HG03039 (cell line): ENCODE results near the gene DLX3.

Experiments used
- ATAC-seq: cut with Tn5 transposase; IDR thresholded peaks from one replicate; pipeline ENCODE4 v1.9.1; 2021; ENCODE audit warnings: mild to moderate bottlenecking, moderate library complexity; ENCODE audit not compliant: unreplicated experiment

DLX3 gene

DNA sequence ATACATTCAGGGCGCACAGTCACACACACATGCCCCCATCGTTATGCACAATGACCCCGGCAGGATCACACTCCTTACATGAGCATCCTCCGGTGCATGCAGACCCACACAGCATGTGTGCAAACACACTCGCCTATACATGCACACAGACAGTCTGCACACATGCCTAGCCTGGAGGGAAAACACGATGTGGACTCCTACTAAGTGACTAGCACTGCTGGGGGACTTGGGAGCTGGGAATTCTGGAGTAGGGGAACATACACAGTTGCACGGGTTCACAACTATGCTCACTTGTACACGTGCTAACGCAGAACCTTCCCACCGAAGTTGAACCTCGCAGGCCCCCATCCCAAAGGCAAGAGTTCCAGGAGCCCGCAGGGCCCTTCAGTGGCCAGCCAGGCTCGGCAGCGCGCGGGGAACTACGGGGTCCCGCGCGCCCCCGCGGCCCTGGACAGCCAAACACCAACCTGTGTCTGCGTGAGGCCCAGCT is 2.0 kb downstream of the DLX3 start:
- ATAC-seq: no peak

DNA sequence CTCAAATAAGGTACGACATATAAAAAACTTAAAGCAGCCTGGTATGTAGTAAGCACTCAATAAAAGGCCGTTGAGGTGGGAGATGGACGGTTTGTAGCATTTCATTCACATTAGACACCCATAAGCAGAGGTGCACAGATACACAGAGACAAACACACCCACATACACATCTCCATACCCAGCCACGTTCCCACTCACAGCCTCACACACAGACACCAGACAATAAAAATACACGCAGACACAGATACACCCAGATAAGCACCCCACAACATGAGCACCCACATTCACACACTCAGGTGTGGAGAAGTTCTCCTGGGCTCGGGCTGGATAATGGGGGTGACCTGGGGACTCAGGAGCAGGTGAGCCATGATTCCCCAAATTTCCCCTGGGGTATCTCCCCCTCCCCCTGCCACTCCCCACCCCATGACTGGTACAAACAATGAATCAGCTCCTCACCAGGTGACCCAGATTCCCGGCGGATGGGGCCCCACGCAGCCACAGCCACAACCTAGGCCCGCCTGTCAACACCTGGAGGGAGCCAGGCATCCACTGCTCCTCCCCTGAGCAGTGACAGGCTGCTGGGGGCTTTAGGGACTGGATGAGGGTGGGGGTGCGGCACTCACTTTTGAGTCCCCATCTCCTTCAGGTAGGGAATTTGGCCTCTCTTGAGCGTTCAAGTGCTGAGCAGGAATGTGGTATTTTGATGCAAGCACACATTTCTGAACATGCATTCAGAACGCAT is 2.7 kb downstream of the DLX3 start:
- ATAC-seq: no peak

DNA sequence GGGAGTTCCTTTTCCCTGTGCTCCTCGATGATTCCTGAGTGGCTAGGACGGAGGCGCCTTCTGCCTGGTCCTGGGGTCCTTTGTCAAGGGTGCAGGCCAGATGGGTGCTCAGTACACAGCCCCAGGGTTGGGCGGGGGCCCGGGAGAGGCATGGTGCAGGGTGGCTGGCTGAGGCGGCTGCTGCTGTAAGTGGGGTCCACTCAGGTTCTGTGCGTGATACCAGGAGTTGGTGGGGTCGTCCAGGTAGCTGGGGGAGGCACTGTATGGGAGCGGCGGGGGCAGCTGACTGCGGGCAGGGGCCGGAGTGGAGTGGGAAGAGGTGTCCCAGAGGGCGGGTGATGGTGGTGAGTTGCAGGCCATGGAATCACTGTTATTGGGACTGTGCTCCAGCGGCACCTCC is 3.6 kb downstream of the DLX3 start:
- no peak for ATAC-seq

GRCh38 chr17:49990921-49991320 is 4.1 kb downstream of the DLX3 start:
- ATAC-seq: no peak

DNA sequence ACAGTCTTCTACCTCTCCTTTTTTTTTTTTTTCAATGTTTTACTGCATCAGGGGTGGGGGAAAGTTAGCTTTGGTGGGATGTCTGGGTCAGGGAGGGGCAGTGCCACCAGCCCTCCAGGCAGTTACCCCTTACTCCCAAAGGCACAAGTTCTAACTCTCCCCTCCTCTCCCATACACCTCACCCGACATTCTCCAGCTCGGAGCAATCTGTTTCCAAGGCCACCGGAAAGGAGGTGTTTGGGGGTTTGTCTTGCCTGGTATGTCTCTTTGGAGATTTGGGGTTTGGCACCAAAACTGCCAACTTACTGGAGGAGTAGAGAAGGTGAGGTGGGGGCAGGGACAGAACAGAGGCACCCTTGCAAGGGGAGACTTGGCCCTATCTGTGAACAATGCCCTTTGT is 4.7 kb downstream of the DLX3 start:
- ATAC-seq: no peak

GRCh38 chr17:49989518-49989880 is 5.5 kb downstream of the DLX3 start:
- no peak for ATAC-seq

DNA sequence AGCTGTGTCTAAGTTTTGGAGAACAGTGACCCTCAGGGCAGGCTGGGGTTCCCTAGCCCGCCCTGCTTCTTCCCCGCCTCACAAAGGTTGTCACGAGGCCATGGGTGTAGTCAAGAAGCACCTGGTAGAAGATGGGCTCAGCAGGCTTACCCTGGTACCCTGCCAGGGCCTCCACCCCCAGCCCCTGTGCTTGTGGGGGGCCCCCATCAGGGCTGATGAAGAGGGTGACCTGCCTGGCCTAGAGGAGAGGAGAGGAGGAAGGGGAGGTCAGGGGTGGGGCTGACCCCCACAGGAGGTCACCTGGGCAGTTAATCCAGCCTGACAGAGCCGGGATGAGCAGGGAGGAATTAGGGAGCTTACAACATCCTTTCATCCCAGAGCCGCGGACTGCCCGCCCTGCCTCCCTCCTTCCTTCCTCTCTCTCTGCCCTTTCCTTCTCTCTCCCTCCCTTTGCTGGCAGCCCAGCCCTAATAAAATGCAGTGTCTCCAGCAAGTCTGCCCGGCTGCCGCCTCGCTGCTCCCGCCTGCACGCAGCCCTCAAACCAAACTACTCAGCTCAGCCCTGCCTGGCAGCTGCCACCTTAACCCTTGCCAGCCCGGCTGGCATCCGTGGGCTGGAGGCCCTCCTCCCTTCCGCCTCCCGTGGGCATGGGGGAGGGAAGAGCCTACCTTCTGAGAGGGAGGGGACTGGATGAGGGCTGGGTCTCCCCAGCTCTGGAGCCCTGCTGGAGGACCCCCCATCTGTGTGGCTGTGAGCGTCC is 7.2 kb downstream of the DLX3 start:
- no peak for ATAC-seq

GRCh38 chr17:49987290-49987585 is 7.8 kb downstream of the DLX3 start:
- no peak for ATAC-seq

- ATAC-seq: no peak
Measured at GRCh38 chr17:49986396-49987289, 8.4 kb downstream of the DLX3 start.

DNA sequence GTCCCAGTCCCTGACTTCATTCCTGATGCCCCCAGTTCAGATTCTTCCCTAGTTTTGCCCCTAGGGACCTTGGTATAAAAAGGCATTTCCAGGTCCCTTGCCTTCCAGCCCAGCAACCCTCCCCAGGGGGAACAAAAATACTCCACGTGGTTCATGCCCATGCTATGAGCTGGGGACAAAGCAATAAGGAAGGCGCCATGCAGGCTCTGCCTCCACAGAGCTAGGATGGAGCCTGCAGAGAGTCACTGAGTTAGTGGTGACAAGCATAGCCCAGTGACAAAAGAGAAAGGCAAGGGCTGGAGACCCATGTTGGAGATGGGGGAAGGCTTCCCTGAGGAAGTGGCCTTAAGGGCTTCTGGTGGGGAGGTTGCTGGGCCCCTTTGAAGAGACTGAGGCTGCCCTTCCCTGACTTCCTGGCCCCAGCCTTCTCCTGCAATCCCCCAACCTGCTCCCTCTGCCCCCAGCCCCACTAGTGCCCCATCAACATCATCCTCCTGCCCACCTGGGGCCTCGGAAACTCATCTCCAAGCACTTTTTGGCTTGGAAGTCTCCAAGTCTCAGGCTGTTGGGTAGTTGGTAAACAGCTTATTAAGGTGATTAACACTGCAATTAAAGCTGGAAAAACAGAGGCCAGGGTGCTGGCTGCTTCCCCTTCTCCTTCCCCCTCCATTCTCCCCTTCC is 9.6 kb downstream of the DLX3 start:
- ATAC-seq: no peak

GRCh38 chr17:49984776-49985175 is 10.2 kb downstream of the DLX3 start:
- ATAC-seq: no peak

DNA sequence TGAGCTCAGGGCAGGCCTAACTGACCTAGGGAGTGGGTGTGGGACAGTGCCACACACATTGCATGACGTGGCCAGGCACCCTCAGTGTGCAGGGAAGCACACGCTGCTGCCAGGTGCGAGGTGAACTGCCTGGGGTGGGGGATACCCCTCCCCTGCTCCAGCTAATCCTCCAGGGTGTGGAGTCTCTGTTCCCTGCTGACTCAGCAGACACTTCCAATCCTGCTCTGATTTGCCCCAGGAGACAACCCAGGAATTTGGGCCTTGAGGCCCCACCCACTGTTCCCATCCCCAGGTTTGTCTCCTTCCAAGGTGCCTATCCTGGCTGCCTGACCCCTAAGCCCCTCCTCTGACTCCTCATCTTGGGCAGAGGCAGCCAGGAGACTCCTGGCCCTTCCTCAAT is 10.7 kb downstream of the DLX3 start:
- no peak for ATAC-seq

DNA sequence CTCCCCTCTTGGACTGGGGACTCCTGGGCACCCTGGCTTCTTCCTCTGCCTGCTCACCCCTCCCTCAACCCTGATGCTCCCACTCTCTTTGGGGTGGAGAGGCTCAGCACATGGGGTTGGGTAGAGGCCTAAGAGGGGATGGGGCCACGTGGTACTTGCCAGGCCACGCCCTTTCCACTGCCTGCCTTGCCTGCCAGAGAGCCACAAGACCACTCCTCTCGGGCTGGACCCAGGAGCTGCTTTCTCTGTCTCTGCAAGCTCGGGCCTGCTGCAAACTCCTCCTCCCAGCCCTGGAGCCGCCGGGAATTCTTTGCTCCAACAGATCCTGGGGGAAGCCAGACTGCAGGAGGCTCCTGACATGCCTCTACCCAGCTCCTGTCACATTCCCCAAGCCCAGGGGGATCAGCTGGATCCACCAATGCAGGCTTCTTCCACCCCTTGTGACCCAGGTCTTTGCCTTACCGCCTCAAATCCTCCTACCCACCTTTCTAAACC is 14.3 kb downstream of the DLX3 start:
- ATAC-seq: no peak

- ATAC-seq: no peak
Measured at GRCh38 chr17:49979748-49980479, 15.1 kb downstream of the DLX3 start.

DNA sequence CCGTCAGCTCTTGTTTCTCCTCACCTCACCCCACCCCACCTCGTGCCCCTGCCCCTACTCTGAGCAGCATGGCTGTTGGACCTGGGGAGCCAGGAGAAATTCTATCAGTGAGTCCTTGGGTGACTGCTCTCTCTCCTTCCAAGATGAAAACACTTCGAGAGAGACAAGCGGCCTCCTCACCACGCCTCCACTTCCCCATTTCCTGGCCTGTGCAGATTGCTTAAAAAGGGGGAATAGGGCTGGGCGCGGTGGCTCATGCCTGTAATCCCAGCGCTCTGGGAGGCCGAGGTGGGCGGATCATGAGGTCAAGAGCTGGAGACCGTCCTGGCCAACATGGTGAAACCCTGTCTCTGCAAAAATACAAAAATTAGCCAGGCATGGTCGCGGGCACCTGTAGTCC is 16.5 kb downstream of the DLX3 start:
- ATAC-seq: no peak

GRCh38 chr17:49977463-49978389 is 17.3 kb downstream of the DLX3 start:
- no peak for ATAC-seq

DNA sequence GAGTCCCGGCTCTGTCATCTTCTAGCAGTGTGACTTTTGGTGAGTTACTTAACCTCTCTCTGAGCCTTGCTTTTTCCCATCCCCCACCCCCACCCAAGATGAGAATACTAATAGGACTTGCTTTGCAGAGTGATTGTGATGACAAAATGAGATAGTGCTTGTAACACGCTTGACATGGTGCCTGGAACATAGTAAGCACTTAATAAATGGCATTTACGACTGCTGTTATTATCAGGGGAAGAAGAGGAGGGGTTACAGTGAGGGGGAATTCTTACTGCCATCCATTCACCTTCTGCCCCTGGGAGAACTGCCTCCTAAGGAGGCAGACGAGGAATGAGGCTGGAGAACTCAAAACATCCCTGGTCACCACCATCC is 18.2 kb downstream of the DLX3 start:
- no peak for ATAC-seq

DNA sequence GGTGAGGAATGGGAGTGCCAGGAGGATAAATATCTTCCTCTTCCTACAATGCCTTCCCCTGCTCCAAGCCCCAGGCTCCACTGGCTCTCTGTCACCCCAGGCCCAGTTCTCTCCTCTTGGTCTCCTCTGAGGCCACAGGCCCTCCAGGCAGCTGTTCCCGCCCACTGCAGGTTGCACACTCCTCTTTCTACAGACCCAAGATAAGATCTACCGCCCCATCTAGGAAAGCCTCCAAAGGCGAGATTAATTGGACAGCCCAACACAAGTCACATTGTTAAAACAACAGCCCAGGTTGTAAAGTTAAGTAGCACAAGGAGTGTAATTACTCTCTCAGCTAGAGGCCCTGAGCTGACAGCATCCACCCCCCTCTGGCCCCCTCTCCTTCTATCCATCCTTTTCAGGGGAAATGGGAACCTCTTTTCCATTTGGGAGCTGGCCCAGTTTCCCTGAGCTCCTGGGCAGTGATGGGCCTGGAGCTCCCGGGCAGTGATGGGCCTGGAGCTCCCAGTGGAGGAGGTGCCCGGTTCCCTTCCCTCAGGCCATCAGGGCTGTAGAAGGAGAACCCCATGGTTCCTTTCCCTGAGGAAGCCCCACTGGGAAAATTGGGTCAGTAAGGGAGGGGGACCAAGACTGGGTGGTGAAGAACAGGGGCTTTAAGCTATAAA is 18.7 kb downstream of the DLX3 start:
- no peak for ATAC-seq

GRCh38 chr17:49975531-49975930 is 19.5 kb downstream of the DLX3 start:
- ATAC-seq: no peak
